Mucosa of stomach (tissue), 1 donor: ENCODE data around the gene PTCD2.

ENCODE experiments used
- H3K27me3 ChIP-seq: one replicate; pipeline ENCODE4 v1.7.0; 2013; ENCODE audit warnings: mild to moderate bottlenecking, low read length; ENCODE audit not compliant: control insufficient read depth, insufficient read depth
- H3K36me3 ChIP-seq: one replicate; pipeline ENCODE4 v1.7.0; 2013; ENCODE audit warnings: low read length; ENCODE audit not compliant: control insufficient read depth, insufficient read depth
- H3K4me1 ChIP-seq: one replicate; pipeline ENCODE4 v1.7.0; 2013; ENCODE audit warnings: mild to moderate bottlenecking, low read length; ENCODE audit not compliant: control insufficient read depth, insufficient read depth
- H3K4me3 ChIP-seq: one replicate; pipeline ENCODE4 v1.7.0; 2013; ENCODE audit warnings: low read length
- H3K9ac ChIP-seq: one replicate; pipeline ENCODE4 v1.7.0; 2013; ENCODE audit warnings: mild to moderate bottlenecking, low read length, moderate library complexity
- H3K9me3 ChIP-seq: one replicate; pipeline ENCODE4 v1.7.0; 2013; ENCODE audit warnings: mild to moderate bottlenecking, low read length, moderate library complexity; ENCODE audit not compliant: control insufficient read depth
- donor health status: Pancreatic carcinoma.

PTCD2 gene

GRCh38 chr5:72410688-72411295, 90.6 kb downstream of the PTCD2 start:
- no peaks in the 10 kb centered on the region for H3K4me1 ChIP-seq
- H3K36me3 ChIP-seq: no peaks in the 10 kb centered on the region
- no peaks in the 10 kb centered on the region for H3K27me3 ChIP-seq

GRCh38 chr5:72412283-72413055, 92.3 kb downstream of the PTCD2 start:
- no peaks in the 10 kb centered on the region for H3K27me3 ChIP-seq
- no peaks in the 10 kb centered on the region for H3K9me3 ChIP-seq
- H3K9ac ChIP-seq: no peak overlapping the region
- no peaks in the 10 kb centered on the region for H3K4me1 ChIP-seq
- H3K36me3 ChIP-seq: no peaks in the 10 kb centered on the region
- H3K4me3 ChIP-seq: no peak overlapping the region

More at GRCh38 chr5:72410688-72411295, 90.6 kb downstream of the PTCD2 start:
- Histone ChIP-seq H3K9me3 (no peaks in the 10 kb centered on the region), H3K4me3 (no peak overlapping the region), H3K9ac (no peak overlapping the region)

- no peaks in the 10 kb centered on the region for H3K27me3 ChIP-seq
- H3K4me1 ChIP-seq: no peaks in the 10 kb centered on the region
- no peak overlapping the region for H3K9ac ChIP-seq
- no peak overlapping the region for H3K4me3 ChIP-seq
- no peaks in the 10 kb centered on the region for H3K36me3 ChIP-seq
- no peaks in the 10 kb centered on the region for H3K9me3 ChIP-seq
These were observed 95.6 kb downstream of the PTCD2 start for GRCh38 chr5:72415616-72416325.

- no peaks in the 10 kb centered on the region for H3K27me3 ChIP-seq
- H3K4me1 ChIP-seq: no peaks in the 10 kb centered on the region
- H3K4me3 ChIP-seq: no peak overlapping the region
- no peaks in the 10 kb centered on the region for H3K9me3 ChIP-seq
- H3K36me3 ChIP-seq: no peaks in the 10 kb centered on the region
- no peak overlapping the region for H3K9ac ChIP-seq
These were observed 97.3 kb downstream of the PTCD2 start for GRCh38 chr5:72417333-72418062.
